ENCODE measurements around the gene IMP4.

The IMP4 gene

DNA sequence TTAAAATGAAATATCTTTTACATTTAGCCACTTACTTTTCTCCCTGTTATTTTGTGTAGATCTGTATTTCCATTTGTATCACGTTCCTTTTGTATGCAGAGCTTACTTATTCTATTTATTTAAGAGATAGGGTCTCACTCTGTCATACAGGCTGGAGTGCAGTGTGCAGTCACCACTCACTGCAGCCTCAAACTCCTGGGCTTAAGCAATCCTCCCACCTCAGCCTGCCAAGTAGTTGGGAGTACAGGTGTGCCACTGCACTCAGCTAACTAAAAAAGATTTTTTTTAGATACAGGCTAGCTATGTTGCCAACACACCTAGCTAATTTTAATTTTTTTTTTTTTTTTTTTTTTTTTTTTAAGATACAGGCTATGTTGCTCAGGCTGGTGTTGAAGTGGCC is 24.0 kb downstream of the IMP4 start:
- Histone ChIP-seq H3K36me3 (ENCODE audit: insufficient read depth) (no peaks in the 10 kb centered on the region), H3K27ac (no peak overlapping the region), H3K79me2 (ENCODE audit: insufficient read depth, low read depth) (peaks cover 6% of the 10 kb centered on the region; the same call in 1 of the 2 replicates), H3K9ac (no peak overlapping the region), H2AFZ (ENCODE audit: low read depth) (no peak overlapping the region), H3K4me1 (ENCODE audit: low read depth, poor library complexity, severe bottlenecking) (peaks cover 7% of the 10 kb centered on the region), H4K20me1 (ENCODE audit: insufficient read depth) (no peaks in the 10 kb centered on the region), H3K27me3 (ENCODE audit: insufficient read depth, low read depth) (no peaks in the 10 kb centered on the region), H3K4me3 (IDR thresholded peaks at IDR 0.05; ENCODE audit: insufficient read depth, low read depth, low read length) (no peak overlapping the region), H3K4me2 (no peak overlapping the region)
- TF ChIP-seq, protein P1, sequence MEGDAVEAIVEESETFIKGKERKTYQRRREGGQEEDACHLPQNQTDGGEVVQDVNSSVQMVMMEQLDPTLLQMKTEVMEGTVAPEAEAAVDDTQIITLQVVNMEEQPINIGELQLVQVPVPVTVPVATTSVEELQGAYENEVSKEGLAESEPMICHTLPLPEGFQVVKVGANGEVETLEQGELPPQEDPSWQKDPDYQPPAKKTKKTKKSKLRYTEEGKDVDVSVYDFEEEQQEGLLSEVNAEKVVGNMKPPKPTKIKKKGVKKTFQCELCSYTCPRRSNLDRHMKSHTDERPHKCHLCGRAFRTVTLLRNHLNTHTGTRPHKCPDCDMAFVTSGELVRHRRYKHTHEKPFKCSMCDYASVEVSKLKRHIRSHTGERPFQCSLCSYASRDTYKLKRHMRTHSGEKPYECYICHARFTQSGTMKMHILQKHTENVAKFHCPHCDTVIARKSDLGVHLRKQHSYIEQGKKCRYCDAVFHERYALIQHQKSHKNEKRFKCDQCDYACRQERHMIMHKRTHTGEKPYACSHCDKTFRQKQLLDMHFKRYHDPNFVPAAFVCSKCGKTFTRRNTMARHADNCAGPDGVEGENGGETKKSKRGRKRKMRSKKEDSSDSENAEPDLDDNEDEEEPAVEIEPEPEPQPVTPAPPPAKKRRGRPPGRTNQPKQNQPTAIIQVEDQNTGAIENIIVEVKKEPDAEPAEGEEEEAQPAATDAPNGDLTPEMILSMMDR (conservative IDR thresholded peaks at IDR 0.05; ENCODE audit: low read depth, low read length), result no peak

DNA sequence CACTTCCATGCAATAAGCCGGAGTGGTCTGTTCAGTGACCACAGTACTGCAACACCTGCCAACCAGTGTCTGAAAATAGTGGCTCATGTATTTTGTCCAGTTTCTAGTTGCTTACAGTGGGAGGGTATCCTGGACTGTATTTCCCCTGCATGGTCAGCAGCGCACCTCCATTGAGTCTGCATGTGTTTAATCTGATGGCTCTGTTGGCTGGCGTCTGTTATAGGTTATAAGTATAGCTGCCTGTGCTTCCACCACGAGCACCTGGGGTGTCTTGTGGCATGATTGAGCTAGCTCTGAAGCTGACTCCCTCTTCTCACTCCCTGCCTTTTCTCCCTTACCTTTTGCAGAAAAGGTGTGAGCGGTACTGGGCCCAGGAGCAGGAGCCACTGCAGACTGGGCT is 26.1 kb downstream of the IMP4 start:
- TF ChIP-seq, protein P1 (conservative IDR thresholded peaks at IDR 0.05; ENCODE audit: low read depth, low read length), result no peak
- H3K4me2 ChIP-seq, result no peak overlapping the region
- H3K4me1 ChIP-seq (ENCODE audit: low read depth, poor library complexity, severe bottlenecking), result peaks cover 15% of the 10 kb centered on the region
- no peak overlapping the region for H3K27ac ChIP-seq
- peaks cover 18% of the 10 kb centered on the region; the same call in 1 of the 2 replicates for H3K79me2 ChIP-seq (ENCODE audit: insufficient read depth, low read depth)
- H3K27me3 ChIP-seq (ENCODE audit: insufficient read depth, low read depth), result no peaks in the 10 kb centered on the region
- H3K9ac ChIP-seq, result no peak overlapping the region
- H3K4me3 ChIP-seq (IDR thresholded peaks at IDR 0.05; ENCODE audit: insufficient read depth, low read depth, low read length), result no peak overlapping the region
- H3K36me3 ChIP-seq (ENCODE audit: insufficient read depth), result no peaks in the 10 kb centered on the region
- no peaks in the 10 kb centered on the region for H4K20me1 ChIP-seq (ENCODE audit: insufficient read depth)
- H2AFZ ChIP-seq (ENCODE audit: low read depth), result no peak overlapping the region

DNA sequence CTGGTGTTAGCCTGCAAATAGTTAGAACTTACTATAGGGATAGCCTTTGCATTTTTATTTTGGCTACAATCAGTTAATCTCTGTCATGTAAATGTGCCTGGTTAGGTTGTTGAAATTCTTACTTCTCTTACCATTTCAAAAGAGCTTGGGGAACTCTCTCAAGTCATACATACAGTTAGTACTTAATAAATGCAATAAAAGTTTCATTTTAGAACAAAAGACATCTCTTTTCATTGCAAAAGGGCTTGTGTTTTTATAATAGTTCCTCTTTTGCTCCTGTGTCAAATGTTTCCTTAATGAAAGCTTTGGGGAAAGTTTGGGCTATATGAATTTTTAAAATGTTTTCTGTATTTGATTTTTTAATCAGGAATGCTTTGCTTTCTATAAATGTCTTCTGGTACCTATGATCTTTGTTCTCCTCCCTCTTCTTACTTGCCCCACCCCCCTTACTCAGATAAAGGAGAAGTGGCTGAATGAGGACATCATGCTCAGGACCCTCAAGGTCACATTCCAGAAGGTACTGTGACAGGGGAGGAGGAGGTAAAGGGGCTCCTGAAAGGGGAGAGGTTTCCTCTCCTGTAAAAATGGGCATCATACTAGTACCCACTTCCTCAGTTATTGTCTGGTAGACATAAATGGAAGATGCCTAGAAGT is 26.7 kb downstream of the IMP4 start:
- Histone ChIP-seq H3K4me3 (IDR thresholded peaks at IDR 0.05; ENCODE audit: insufficient read depth, low read depth, low read length) (no peak overlapping the region), H3K79me2 (ENCODE audit: insufficient read depth, low read depth) (peaks cover 24% of the 10 kb centered on the region; the same call in 1 of the 2 replicates), H3K27me3 (ENCODE audit: insufficient read depth, low read depth) (no peaks in the 10 kb centered on the region), H2AFZ (ENCODE audit: low read depth) (no peak overlapping the region), H3K36me3 (ENCODE audit: insufficient read depth) (no peaks in the 10 kb centered on the region), H3K9ac (no peak overlapping the region), H3K27ac (no peak overlapping the region), H4K20me1 (ENCODE audit: insufficient read depth) (no peaks in the 10 kb centered on the region), H3K4me2 (no peak overlapping the region), H3K4me1 (ENCODE audit: low read depth, poor library complexity, severe bottlenecking) (peaks cover 22% of the 10 kb centered on the region)
- TF ChIP-seq, protein P1 (conservative IDR thresholded peaks at IDR 0.05; ENCODE audit: low read depth, low read length), result no peak

DNA sequence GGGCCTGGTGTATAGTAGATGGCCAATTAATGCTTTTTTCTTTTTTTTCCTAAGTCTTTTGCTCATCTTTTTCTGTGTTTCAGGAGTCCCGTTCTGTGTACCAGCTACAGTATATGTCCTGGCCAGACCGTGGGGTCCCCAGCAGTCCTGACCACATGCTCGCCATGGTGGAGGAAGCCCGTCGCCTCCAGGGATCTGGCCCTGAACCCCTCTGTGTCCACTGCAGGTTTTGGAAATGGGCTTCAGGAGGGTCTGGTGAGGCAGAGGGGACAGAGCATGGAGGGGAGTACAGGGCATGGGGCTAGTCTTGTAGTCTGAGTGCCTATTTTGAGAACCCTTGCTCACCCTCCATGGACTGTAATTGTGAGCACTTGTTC is 27.3 kb downstream of the IMP4 start:
- TF ChIP-seq, protein P1 (conservative IDR thresholded peaks at IDR 0.05; ENCODE audit: low read depth, low read length), result no peak
- Histone ChIP-seq H3K27ac (no peak overlapping the region), H4K20me1 (ENCODE audit: insufficient read depth) (no peaks in the 10 kb centered on the region), H3K4me1 (ENCODE audit: low read depth, poor library complexity, severe bottlenecking) (peaks cover 27% of the 10 kb centered on the region), H3K4me2 (no peak overlapping the region), H3K27me3 (ENCODE audit: insufficient read depth, low read depth) (no peaks in the 10 kb centered on the region), H3K9ac (no peak overlapping the region), H3K79me2 (ENCODE audit: insufficient read depth, low read depth) (peaks cover 25% of the 10 kb centered on the region; the same call in 1 of the 2 replicates), H2AFZ (ENCODE audit: low read depth) (no peak overlapping the region), H3K36me3 (ENCODE audit: insufficient read depth) (no peaks in the 10 kb centered on the region), H3K4me3 (IDR thresholded peaks at IDR 0.05; ENCODE audit: insufficient read depth, low read depth, low read length) (no peak overlapping the region)
